Measurements from ENCODE around the gene ALKAL2. TPM values are rescaled to one million over a fixed set of nuclear protein-coding genes. Genes with fewer than 3 reads are reported as not detected.

The ALKAL2 gene
- polyA plus RNA-seq, 1 donor: 0.49 TPM

- peak; percentile 84 for DNase-seq
These were observed 2.3 kb upstream of the ALKAL2 start for GRCh38 chr2:290090-290722.

- peak; percentile 23 for DNase-seq
These were observed 1.6 kb upstream of the ALKAL2 start for GRCh38 chr2:289362-290089.

GRCh38 chr2:288758-289361 is 969 bp upstream of the ALKAL2 start:
- no peak for DNase-seq

- DNase-seq: peak; percentile 44
These were observed 413 bp downstream of the ALKAL2 start for GRCh38 chr2:287471-287885.

- DNase-seq: no peak
These were observed 1.0 kb downstream of the ALKAL2 start for GRCh38 chr2:286774-287392.

GRCh38 chr2:286035-286434 is 1.9 kb downstream of the ALKAL2 start:
- no peak for DNase-seq

GRCh38 chr2:285531-285930 is 2.4 kb downstream of the ALKAL2 start:
- no peak for DNase-seq

GRCh38 chr2:284896-285492 is 2.9 kb downstream of the ALKAL2 start:
- DNase-seq: no peak

GRCh38 chr2:283996-284794 is 3.7 kb downstream of the ALKAL2 start:
- no peak for DNase-seq

GRCh38 chr2:282371-283263 is 5.3 kb downstream of the ALKAL2 start:
- no peak for DNase-seq

GRCh38 chr2:281381-281780 is 6.5 kb downstream of the ALKAL2 start:
- DNase-seq: no peak

GRCh38 chr2:280650-281110 is 7.2 kb downstream of the ALKAL2 start:
- DNase-seq: no peak

- DNase-seq: no peak
These were observed 7.8 kb downstream of the ALKAL2 start for GRCh38 chr2:279956-280649.

GRCh38 chr2:279366-279765 is 8.5 kb downstream of the ALKAL2 start:
- DNase-seq: no peak

GRCh38 chr2:278927-279320 is 9.0 kb downstream of the ALKAL2 start:
- no peak for DNase-seq

- DNase-seq: no peak
These were observed 9.5 kb downstream of the ALKAL2 start for GRCh38 chr2:278312-278926.

GRCh38 chr2:275466-275865 is 12.4 kb downstream of the ALKAL2 start:
- no peak for DNase-seq

GRCh38 chr2:274503-274902 is 13.4 kb downstream of the ALKAL2 start:
- no peak for DNase-seq

GRCh38 chr2:273333-273732 is 14.6 kb downstream of the ALKAL2 start:
- no peak for DNase-seq

GRCh38 chr2:271917-272316 is 16.0 kb downstream of the ALKAL2 start:
- no peak for DNase-seq
